Measurements from ENCODE around the gene RARRES2.
"Not testable (repeated sequence)": the region's sequence is repeated elsewhere in the genome, so short reads cannot be mapped to it uniquely, and the experiment has no call there.

The RARRES2 gene

GRCh38 chr7:150341263-150342120 is at the start of gene RARRES2:
TSS of gene RARRES2 (minus strand) at chr7:150341629. CDS start at chr7:150340609, 1,020 bp downstream.
- no peak for DNase-seq
- in situ Hi-C loops (cut with MboI; ENCODE audit: low pct_unique_long_range_greater_than_20kb, low sequenced_read_pairs): no loop called here

DNA sequence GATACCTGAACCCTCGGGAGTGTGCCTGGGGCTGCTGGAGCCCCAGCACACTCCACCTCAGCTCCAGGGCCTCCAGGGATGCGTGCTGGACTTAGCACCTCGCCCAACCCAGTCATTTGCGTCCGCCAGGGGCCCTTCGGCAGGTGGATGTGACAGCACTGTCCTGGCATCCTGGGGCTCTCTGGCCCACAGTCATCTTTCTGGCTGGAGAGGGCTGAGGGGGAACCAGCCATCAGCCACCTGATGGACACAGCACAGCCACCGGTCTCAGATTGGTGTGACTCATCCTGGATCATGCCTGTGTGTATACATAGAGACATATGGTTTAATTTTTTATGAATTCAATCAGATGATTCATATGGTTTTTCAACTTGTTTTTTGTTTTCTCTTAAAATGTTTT is 48.8 kb upstream of the RARRES2 start:
- DNase-seq: no peak
- in situ Hi-C loops (cut with MboI; ENCODE audit: low pct_unique_long_range_greater_than_20kb, low sequenced_read_pairs): no loop called here

GRCh38 chr7:150389532-150389816 is 48.0 kb upstream of the RARRES2 start:
- no peak for DNase-seq
- in situ Hi-C loops (cut with MboI; ENCODE audit: low pct_unique_long_range_greater_than_20kb, low sequenced_read_pairs): no loop called here

- in situ Hi-C loops (cut with MboI; ENCODE audit: low pct_unique_long_range_greater_than_20kb, low sequenced_read_pairs): no loop called here
- DNase-seq: no peak
Observed at GRCh38 chr7:150388709-150389531, 47.5 kb upstream of the RARRES2 start.

DNA sequence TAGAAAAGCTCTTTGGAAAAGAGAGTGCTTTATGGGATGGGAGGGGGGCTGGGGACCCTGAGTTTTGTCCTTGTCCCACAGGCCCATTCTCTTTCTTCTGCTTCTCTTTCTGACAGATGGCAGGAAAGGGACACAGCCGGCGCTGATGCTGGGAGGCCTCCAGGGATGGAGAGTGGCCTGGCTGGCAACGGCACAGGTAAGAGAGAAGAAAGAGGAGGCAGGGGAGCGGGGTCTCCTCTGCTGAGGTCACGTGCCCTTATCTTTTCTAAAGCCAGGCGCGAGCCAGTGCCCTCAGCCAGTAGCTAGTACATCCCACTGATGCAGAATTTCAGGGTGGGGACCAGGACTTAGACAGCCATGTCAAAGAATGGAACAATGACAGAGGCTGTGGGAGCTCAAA is 46.9 kb upstream of the RARRES2 start:
- in situ Hi-C loops (cut with MboI; ENCODE audit: low pct_unique_long_range_greater_than_20kb, low sequenced_read_pairs): no loop called here
- no peak for DNase-seq

DNA sequence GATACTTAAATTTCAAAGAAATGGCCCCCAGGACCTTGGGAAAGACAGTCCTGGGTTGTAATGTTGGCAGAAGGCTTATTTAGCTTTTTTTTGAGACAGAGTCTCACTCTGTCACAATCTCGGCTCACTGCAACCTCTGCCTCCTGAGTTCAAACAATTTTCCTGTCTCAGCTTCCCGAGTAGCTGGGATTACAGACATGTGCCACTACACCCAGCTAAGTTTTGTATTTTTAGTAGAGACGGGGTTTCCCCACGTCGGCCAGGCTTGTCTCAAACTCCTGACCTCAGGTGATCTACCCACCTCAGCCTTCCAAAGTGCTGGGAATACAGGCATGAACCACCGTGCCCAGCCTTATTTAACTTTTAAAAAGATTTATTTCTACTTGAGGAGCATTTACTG is 44.5 kb upstream of the RARRES2 start:
- in situ Hi-C loops (cut with MboI; ENCODE audit: low pct_unique_long_range_greater_than_20kb, low sequenced_read_pairs); DNase-seq: not testable (repeated sequence)

GRCh38 chr7:150385302-150385723 is 43.9 kb upstream of the RARRES2 start:
- in situ Hi-C loops (cut with MboI; ENCODE audit: low pct_unique_long_range_greater_than_20kb, low sequenced_read_pairs): no loop called here

DNA sequence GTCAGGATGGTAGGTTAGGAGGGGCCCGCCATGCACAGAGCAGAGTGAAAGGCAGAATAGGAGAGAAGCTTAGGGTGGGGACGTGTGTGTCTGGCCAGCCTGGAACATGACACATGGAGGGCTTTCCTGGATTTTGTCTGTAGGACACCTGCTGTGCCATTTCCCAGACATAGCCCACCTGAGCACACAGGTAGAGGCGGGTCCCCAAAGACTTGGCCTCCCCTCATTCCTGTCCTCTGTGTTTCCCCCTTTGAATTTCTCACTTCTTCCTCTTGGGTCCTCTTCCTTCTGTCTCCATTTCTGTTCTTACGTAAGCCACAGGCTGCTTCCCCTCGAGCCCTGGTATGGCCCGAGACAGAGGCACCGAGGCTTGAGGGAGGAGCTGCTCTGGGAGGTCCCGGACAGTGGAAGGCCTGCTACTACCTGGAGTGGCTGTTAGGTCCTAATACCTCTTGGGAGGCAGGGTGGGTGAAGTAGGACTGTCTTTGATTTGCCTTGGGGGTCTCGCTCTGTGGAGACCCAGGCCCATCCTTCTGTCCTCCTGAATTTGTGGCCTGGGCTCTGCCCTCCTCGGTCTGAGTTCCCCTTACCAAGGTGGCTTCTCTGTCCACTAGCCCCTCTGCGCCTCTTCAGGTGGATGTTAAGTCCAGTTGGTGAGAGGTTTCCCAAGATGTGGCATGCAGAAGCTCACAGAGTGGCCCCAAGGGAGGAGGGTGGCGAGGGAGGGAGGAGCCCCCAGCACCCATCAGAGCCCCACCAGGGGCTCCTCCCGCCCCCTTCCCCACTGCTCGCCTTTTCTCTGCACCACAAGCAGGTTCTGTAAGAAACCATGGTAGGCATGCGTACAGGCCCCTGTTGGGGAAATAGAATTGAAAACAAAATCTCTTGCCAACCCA is 43.2 kb upstream of the RARRES2 start:
- in situ Hi-C loops (cut with MboI; ENCODE audit: low pct_unique_long_range_greater_than_20kb, low sequenced_read_pairs): no loop called here

More at GRCh38 chr7:150385302-150385723, 43.9 kb upstream of the RARRES2 start:
- DNase-seq: no peak

GRCh38 chr7:150383710-150384397 is 42.4 kb upstream of the RARRES2 start:
- DNase-seq: no peak
- in situ Hi-C loops (cut with MboI; ENCODE audit: low pct_unique_long_range_greater_than_20kb, low sequenced_read_pairs): no loop called here

More for the DNA sequence above, 43.2 kb upstream of the RARRES2 start:
- DNase-seq: no peak

GRCh38 chr7:150382844-150383225 is 41.4 kb upstream of the RARRES2 start:
- in situ Hi-C loops (cut with MboI; ENCODE audit: low pct_unique_long_range_greater_than_20kb, low sequenced_read_pairs): no loop called here
- DNase-seq: no peak

GRCh38 chr7:150382123-150382843 is 40.9 kb upstream of the RARRES2 start:
- no peak for DNase-seq
- in situ Hi-C loops (cut with MboI; ENCODE audit: low pct_unique_long_range_greater_than_20kb, low sequenced_read_pairs): no loop called here

- DNase-seq: no peak
- in situ Hi-C loops (cut with MboI; ENCODE audit: low pct_unique_long_range_greater_than_20kb, low sequenced_read_pairs): no loop called here
Observed at GRCh38 chr7:150381785-150382122, 40.3 kb upstream of the RARRES2 start.

DNA sequence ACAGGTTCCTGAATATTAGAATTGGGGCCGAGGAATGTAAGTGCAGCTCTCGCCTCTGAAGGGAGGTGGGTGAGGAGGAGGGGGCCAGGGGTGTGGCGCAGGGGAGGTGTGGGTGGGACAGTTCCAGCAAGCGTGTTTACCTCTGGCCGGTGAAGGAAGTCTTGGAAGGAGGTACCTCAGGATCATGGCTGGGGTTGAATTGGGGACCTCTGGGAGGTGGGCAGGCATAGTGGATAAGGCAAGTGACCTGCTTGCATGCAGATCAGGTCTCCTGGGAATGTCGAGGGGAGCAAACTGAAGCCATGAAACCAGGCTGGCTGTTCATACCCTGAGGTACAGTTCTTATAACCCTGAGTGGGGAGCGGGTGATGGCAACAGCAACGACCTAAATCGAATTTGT is 39.7 kb upstream of the RARRES2 start:
- DNase-seq: no peak
- in situ Hi-C loops (cut with MboI; ENCODE audit: low pct_unique_long_range_greater_than_20kb, low sequenced_read_pairs): no loop called here

DNA sequence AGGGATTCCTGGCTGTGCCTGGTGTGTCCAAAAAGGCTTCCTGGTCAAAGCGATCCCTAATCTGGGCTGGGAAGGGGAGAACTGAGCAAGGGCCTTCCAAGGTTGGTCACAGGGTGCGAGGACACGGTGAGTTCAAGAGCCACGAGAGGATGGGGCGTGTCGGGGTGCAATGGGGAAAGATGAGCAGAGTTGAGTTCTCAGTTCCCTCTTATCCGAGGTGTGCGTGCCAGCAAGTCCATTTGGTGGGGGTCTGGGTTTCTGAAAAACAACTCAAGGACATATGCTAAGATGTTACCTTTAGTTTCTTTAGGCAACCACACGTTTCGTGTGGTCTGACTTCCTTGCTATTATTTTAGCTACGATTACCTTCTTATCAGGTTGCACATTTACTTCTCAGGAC is 39.0 kb upstream of the RARRES2 start:
- in situ Hi-C loops (cut with MboI; ENCODE audit: low pct_unique_long_range_greater_than_20kb, low sequenced_read_pairs): no loop called here
- DNase-seq: no peak

GRCh38 chr7:150379441-150380379 is 38.3 kb upstream of the RARRES2 start:
- in situ Hi-C loops (cut with MboI; ENCODE audit: low pct_unique_long_range_greater_than_20kb, low sequenced_read_pairs): no loop called here
- peak; percentile 41 for DNase-seq

- in situ Hi-C loops (cut with MboI; ENCODE audit: low pct_unique_long_range_greater_than_20kb, low sequenced_read_pairs): no loop called here
- DNase-seq: peak; percentile 94
Observed at GRCh38 chr7:150378853-150379440, 37.5 kb upstream of the RARRES2 start, which contains the start of gene ZNF775. TSS of gene ZNF775 (plus strand) at chr7:150379330. CDS start at chr7:150388471, 9,141 bp downstream.
